HG03520 (cell line): ENCODE measurements around the gene SCN5A.

Experiments used
- ATAC-seq: cut with Tn5 transposase; IDR thresholded peaks from one replicate; pipeline ENCODE4 v1.9.1; 2021; ENCODE audit warnings: mild to moderate bottlenecking, moderate library complexity; ENCODE audit not compliant: unreplicated experiment

The SCN5A gene

DNA sequence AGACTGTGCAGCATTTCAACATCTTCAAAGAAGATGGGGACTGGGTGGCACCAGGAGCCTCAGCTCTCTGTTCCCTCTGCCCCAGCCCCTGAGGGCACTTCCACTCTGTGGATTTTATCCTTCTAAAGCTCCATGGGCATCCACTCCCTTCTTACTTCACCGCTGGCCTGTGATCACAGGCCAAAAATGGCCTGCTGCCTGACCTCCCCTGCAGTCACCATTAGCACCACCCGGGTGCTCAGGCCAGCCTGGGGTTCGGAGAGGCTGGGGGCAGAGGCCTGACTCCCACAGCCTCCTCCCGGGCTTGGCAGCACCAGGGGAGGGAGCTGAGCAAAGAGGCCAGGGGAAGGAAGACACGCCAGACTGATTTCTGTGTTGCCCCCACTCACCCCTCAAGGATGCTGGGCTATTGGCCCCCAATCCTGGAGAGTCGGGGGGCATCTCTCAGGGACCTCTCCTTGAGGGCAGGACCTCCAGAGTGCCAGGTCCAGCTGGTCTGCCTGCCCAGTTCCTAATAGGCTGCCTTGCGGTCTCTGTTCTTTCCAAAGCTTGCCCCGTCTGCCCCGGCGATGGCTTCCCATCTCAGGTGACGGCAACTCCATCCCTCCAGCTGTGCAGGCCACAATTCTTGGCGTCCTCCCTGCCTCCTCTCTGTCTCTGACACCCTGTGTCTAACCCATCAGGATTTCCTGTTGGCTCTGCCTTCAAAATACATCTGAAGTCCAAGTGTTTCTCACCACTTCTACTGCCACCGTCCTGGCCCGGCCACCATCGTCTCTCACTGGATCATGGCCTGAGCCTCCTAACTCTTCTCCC is 86.2 kb downstream of the SCN5A start:
- ATAC-seq, result no peak

DNA sequence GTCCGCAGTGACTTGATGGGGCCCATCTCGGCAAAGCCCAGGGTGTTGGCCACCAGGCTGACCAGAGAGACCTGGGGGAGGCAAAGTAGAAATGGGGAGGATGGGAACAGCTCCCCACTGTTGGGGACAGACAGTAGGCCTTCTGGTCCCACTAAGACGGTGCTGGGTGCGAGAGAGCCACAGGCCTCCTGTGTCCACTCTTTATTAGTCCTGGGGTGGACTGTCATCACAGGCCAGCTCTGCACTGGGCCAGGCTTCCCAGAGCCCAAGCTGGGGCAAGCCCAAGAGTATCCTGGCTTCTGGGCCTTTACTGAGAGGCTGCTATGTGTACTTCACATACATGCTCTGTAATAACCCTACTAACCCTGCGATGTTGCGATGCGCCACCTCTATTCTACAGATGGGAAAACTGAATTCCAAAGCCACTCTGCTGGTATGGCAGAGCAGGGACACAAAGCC is 87.0 kb downstream of the SCN5A start:
- ATAC-seq, result no peak

DNA sequence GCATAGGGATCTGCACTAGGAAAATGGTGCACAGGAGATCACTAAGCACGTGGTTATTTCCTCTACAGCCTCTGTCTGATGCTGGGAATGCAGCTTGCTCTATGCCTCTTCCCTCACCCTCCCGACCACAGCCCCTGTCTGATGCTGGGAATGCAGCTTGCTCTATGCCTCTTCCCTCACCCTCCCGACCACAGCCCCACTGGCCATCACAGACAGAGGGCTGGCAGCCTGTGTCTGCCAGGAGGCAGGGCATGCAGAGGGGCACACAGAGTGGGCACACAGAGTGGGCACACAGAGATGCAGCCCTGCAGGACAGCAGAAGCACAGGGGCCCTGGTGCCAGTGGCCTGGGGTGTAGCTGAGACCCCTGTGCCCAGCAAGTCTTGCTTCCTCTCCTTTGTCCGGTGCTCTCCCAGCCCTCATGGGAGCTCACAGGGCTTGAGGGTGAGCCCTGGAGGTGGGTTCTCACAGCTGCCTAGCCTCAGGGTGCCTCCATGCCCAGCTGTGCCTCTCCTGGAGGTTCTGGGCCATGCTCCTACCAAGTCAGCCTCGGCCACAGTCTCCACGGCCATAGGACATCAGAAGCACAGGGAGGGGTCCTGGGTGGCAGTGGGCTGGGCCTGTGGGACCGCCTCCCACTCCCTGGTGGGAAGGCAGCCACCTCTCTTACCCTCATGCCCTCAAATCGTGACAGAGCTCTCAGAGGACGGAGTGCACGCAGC is 87.6 kb downstream of the SCN5A start:
- no peak for ATAC-seq

DNA sequence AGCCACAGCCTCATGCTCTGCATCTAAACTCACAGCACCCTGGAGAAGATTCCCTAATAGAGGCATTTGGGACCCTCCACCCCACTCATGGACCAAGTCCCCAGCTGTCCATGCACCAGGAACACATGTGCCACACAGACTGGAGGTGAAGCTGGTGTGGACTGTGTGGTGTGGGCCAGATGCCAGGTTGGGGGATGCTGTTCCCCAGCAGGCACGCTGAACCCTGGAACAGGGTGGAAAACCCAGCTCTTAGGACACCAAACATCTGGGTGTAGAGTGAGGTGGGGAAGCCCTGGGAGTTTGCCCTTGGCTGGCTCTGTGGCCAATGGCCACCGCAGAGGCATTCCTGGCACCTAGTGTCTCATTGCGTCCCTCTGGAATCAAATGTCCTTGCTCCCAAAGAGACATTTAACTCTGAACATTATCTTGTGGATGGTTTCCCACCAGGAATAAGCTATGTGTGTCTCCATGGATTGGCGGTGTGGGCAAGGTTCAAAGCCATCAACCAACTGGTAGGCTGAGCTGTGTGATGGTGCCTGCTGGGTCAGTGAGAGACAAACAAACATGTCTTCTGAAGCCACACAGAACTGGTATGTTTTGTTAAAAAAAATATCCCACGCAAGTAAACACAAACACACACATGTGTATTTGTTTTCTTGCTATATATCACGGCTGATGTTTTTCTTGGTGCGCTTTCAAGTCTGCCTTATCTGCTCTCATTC is 88.3 kb downstream of the SCN5A start:
- ATAC-seq, result no peak

DNA sequence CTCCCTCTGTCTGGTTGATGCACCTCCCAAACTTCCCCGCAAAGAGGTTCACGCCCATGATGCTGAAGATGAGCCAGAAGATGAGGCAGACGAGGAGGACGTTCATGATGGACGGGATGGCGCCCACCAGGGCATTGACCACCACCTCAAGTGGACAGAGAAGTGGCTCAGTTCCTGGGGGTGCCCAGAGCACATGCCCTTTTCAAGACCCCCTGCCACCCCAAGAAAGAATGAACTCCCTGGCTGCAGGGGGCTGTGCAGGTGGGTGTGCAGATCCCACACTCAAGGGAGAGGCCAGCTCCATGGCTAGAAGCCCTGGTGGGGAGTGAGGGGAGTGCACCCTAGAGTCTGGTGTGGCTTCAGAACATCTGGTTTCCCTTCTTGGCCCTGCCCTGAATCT is 89.2 kb downstream of the SCN5A start:
- no peak for ATAC-seq

DNA sequence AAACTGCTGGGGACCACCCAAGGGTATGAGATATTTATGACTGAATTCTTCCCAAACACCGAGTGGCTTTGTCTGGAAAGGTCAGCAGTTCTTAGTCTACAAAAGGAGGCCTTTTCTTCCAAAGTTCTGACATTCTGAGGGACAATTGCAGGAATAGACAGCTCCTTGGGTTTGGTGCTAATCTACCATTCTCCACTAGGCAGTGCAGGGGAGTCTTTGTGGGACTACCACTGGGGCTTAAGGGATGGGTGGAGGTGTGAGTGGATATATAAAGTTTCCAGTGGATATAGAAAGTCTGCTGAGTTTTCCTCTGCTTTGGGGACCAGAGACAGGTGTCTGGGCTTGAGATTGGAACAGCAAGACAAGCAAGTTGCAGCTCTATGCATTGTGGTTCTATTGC is 90.6 kb downstream of the SCN5A start:
- ATAC-seq, result no peak

DNA sequence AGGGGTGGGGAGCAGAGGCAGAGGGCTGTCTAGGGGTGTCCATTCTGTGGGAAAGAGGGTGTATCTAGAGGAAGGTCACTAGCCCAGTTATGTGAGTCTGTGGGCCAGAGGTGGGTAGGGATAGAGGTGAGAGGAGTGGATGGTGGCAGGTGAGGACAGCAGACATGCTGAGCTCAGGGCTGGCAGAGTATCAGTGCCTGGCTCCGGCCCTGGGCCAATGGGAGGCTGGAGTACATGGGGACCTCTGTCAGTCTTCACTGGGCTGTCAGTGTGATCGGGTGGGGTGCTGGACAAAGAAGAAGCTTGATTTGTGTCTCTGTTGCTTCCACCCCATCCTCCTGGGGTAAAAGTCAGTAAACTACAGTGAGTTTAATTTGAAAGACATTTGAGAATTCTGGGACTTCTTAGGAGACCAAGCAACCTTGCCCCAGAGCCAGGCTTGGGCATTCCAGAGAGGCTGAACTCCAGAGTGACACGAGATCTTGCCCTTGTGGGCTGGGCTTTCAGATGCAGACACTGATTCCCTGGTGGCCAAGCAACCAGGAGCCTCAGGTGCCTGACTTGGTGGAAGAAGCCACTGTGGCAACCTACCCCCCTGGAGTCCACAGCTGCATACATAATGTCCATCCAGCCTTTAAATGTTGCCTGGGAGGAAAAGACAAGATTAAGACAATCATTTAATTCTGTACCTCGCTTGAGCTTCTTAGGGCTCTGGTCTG is 92.7 kb downstream of the SCN5A start:
- no peak for ATAC-seq

DNA sequence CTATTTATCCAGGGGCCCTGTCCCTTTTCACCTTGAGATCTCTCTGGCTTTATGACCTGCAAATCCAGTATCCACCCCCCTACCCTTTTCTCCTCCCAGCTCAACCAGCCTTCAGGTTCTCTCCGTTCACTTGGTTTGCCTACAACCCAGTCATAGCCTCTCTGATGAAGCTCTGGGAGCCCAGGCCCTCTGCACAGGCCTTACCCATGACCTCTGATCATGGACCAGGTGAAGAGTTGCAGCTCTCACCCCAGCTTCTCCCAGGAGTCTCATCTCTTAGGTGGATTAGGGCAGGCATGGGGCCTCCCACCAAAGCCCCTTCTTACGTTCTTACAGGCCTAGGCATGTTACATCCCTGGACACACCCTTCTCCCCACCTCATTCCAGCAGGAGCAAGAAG is 93.6 kb downstream of the SCN5A start:
- ATAC-seq, result no peak

DNA sequence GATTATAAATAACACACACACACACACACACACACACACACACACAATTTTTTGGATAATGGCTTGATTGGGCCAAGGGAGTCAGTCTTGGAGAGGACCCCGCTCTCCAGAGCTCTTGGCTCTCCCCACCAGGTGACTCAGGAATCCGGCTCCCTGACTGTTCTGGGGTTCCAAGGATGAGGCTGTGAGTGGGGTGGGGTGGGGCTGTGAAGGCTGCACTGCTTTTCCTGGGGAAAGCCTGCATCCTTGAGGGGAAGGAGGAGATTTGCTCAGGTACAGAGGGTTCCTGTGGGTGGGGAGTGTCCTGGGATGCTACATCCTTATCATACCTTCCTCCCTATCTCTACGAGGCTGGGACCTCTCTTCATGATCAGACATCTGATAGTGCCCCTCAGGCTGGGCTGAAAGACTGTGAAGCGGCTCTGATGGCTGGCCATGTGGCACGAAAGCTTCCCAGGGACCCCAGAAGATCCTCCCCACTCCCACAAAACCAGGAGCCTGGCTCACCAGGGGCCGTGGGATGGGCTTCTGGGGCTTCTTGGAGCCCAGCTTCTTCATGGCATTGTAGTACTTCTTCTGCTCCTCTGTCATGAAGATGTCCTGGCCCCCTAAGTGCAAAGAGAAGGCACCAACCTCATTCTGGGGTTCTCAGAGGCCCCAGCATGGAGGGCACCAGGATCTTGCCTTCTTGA is 94.2 kb downstream of the SCN5A start:
- ATAC-seq, result no peak

DNA sequence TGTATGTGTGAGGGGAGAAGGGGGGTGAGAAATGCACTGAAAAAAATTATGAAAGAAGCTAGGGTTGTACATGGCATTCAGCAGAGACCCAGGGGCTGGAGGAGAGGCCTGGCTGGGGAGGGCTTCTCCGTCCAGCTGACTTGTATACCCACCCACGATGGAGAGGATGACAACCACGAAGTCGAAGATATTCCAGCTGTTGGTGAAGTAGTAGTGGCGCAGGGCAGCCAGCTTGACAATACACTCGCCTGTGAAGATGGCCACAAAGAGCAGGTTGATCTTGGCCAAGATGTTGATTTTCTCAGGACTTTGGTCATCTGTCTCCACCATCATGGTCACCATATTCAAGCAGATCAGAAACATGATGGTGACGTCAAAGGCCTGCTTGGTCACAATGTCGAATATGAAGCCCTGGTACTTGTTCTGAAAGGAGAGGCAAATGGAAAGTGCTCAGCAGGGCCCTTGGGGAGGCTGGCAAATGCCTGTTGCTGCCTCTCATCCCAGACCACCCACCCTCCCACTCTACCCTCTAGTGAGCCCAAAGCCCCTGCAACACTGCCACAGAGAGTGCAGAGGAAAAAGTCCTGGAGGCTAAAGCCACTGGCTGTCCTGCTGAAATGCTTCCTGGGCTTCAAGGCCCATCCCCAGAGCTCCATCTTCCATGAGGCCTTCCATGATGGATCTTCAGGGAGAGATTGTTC is 95.2 kb downstream of the SCN5A start:
- no peak for ATAC-seq

DNA sequence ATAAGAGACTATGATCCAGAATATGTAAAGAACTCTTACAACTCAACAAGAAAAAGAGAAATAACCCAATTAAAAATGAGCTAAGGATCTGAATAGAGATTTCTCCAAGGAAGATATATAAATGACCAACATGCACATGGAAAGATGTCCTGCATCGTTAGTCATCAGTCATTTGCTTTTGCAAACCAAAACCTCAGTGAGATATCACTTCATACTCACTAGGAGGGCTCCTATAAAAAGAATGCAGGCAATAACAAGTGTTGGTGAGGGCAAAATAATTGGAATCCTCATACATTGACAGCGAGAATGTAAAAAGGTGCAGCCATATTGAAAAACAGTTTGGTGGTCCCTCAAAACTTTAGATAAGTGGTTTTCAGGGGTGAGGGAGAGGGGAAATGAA is 96.4 kb downstream of the SCN5A start:
- no peak for ATAC-seq

DNA sequence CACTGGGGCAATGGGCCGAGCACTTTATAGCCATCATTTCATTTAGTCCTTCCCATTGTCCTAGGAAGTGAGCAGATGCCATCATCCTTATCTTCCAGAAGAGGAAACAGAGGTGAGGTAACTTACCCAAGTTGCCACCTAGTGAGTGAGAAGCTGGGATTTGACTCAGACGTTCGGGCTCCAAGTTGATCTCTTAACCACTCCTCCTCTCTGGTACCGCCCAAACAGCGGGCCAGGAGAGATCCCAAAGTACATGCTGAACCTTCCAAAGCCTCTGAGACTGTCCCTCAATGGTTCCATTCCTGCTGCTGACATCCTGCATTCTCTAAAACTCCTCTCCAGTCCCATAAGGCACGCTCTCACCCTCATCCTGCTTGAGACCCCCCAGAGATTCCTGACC is 97.1 kb downstream of the SCN5A start:
- ATAC-seq, result no peak

DNA sequence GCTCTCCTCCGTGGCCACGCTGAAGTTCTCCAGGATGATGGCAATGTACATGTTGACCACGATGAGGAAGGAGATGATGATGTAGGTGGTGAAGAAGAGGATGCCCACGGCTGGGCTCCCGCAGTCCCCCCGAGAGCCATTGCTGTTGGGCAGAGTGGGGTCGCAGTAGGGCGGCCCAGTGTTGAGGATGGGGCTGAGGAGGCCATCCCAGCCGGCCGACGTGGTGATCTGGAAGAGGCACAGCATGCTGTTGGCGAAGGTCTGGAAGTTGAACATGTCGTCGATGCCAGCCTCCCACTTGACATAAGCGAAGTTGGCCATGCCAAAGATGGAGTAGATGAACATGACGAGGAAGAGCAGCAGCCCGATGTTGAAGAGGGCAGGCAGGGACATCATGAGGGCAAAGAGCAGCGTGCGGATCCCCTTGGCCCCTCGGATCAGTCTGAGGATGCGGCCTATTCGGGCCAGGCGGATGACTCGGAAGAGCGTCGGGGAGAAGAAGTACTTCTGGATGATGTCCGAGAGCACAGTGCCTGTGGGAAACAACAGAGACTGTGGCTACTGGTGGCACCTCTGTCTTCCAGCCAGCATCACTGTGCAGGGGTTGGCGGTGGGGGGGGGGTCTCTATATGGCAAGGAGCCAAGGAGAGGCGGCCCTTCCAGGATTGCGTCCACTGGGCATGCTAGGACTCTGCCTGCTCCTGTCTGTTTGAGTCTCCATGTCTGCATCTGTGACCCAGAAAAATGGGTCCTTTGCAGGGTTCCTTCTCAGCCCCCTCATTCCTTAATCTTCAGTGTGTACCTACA is 98.3 kb downstream of the SCN5A start:
- ATAC-seq, result no peak

DNA sequence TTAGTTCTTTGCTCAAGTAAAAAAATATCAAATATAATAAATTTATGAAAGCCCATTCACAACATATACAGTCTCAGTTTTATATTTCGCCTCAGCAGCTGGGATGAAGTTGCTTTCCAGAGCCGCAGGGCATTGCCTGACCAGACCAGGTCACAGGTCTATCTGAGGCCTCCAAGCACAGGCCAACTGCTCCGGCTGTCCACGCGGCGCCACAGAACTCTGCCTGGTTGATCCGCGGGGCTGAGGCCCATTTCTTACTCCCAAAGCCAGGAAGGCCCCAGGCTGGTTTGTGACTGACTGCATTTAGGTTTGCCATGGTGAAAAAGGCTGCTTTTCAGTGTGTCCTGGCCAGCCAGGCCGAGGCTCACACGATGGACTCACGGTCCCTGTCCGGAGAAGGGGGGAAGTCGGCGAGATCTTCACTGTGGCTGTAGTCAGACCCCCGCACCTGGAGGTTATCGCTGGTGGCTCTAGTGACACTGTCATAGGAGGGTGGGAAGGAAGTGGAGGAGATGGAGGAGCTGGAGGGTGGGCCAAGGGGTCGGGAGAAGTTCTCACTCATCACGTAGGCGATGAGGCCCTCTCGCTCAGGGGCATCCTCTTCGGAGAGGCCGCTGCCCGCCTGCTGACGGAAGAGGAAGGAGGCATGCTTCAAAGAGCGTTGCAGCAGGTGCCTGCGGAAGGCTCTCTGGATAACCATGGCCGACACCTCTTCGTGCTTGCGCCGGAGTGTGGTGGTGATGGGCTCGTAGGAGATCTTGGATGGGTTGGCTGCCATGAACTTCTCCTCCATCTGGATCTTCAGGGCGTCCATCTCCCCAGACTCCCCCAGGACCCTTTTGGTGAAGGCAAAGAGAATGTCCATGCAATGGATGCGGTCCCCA is 99.3 kb downstream of the SCN5A start:
- no peak for ATAC-seq

DNA sequence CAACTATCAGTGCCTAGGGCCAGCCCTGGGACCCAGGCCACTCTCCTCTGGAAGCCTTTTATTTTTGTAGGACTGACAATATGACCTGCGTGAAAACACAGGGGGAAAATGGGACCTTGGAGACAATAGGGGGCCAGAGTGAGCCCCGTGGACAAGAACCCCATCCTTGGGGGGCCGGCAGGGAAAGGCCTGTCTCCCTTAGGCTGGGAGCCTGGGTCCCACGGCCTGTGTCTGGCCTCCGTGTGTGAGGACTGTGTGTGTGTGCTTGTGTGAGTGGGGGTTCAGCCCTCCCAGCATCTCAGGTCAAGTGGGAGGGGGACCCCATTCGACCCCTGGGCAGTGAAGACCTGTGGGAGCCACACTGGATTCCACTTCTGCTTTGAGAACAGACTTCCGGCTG is 100.0 kb downstream of the SCN5A start:
- ATAC-seq, result no peak

DNA sequence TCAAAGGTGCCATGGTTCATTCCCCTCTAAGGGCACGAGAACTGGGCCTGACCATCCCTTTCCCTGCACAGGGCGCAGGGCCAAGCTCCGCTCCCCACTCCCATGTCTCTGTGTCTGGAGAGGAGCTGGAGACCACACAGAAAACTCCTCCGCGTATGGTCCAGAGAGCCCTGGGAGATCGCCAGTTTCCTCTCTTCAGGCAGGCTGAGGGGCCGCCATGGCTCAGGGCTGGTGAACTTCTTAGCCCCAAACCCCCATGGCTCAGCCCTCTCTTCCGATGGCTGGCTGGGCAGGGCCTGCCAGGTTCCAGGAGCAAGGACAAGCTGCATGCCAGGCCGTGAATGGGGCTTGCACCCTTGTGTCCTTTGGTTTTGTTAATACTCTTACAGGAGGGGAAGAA is 100.4 kb downstream of the SCN5A start:
- ATAC-seq, result no peak

DNA sequence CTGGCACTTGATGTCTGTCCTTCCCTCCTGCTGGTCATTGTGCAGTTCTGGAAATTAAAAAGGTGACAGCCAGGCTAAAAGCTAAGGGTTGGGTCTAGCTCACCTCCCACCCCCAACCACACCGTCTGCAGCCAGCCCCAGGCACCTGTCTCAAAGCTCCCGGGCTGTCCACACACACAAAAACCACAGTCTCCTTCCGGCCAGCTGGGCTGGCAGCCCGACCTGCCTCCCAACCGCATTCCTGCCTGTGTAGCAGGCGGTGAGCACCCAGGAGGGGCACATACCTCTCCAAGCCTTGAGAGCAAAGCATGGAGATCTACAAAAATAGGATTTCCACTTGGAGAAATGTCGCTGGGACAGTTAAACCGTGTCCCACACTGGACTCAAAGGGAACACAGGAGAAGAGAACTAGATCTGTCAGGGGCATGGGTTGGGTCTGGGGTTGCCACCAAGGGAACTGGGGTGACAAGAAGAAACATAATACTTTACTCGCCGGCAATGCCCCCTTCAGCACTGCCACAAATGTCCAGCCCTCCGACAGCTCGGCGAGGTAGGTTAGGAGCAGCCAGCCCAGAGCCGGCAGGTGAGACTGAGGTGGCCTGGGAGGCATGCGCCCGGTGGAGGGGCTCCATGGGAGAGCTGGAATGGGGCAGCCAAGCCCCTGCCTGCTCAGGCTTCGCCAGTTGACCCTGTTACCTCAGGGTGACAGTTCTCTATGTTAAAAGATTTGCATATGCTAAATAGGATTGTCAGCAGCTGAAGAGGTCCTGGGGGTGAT is 101.1 kb downstream of the SCN5A start:
- ATAC-seq, result no peak
